HepG2 (cell line): Measurements from ENCODE around the gene COPS7B. TPM values are rescaled to one million over a fixed set of nuclear protein-coding genes. Genes with fewer than 3 reads are reported as not detected.
A peak's percentile ranks its signal among the peaks of the same experiment; 100 is the strongest.

Experiments
- ATRX ChIP-seq: sonication (generic); formaldehyde crosslinking; IDR thresholded peaks from 2 replicates; pipeline ENCODE4 v1.4.0; 2020; ENCODE audit warnings: missing genetic modification reagents, borderline replicate concordance
- CSRNP2 ChIP-seq: sonication (generic); formaldehyde crosslinking; conservative IDR thresholded peaks from 2 replicates; pipeline ENCODE4 v1.8.0; 2022; ENCODE audit warnings: low read depth, missing genetic modification reagents
- DNMT3B ChIP-seq: conservative IDR thresholded peaks from 2 replicates; pipeline ENCODE4 v1.6.1; 2016; ENCODE audit warnings: missing biosample characterization, control low read depth
- ETS1 ChIP-seq: sonication (generic); formaldehyde crosslinking; IDR thresholded peaks from 2 replicates; pipeline ENCODE4 v1.4.0; 2020; ENCODE audit warnings: missing genetic modification reagents
- FOXK1 ChIP-seq: sonication (generic); formaldehyde crosslinking; IDR thresholded peaks from 2 replicates; pipeline ENCODE4 v1.4.0; 2020; ENCODE audit warnings: low read depth, missing genetic modification reagents, borderline replicate concordance
- HINFP ChIP-seq: sonication (generic); formaldehyde crosslinking; IDR thresholded peaks from 2 replicates; pipeline ENCODE4 v1.4.0; 2020; ENCODE audit warnings: low read depth, mild to moderate bottlenecking, missing genetic modification reagents
- HNRNPK ChIP-seq: fragments of 200-400 bp; formaldehyde crosslinking; IDR thresholded peaks from 2 replicates; pipeline ENCODE4 v1.6.1; 2018; ENCODE audit warnings: low read length, low read depth, moderate library complexity, mild to moderate bottlenecking; ENCODE audit not compliant: poor library complexity, severe bottlenecking
- KAT8 ChIP-seq: IDR thresholded peaks from 2 replicates; pipeline ENCODE4 v1.6.1; 2016; ENCODE audit warnings: missing genetic modification reagents, missing compliant biosample characterization
- KLF12 ChIP-seq: sonication (generic); formaldehyde crosslinking; IDR thresholded peaks from 2 replicates; pipeline ENCODE4 v1.4.0; 2020; ENCODE audit warnings: missing genetic modification reagents, borderline replicate concordance
- KMT2A ChIP-seq: sonication (generic); formaldehyde crosslinking; IDR thresholded peaks from 2 replicates; pipeline ENCODE4 v1.4.0; 2020; ENCODE audit warnings: missing genetic modification reagents
- MIXL1 ChIP-seq: IDR thresholded peaks from 2 replicates; pipeline ENCODE4 v1.6.1; 2016
- MYNN ChIP-seq: sonication (generic); formaldehyde crosslinking; IDR thresholded peaks from 2 replicates; pipeline ENCODE4 v1.4.0; 2020; ENCODE audit warnings: mild to moderate bottlenecking, low read depth, missing genetic modification reagents
- SAP130 ChIP-seq: IDR thresholded peaks from 2 replicates; pipeline ENCODE4 v1.6.1; 2016; ENCODE audit warnings: low read depth
- SMAD9 ChIP-seq: sonication (generic); formaldehyde crosslinking; IDR thresholded peaks from 2 replicates; pipeline ENCODE4 v1.5.1; 2020; ENCODE audit warnings: mild to moderate bottlenecking, missing genetic modification reagents
- ZNF407 ChIP-seq: sonication (generic); formaldehyde crosslinking; IDR thresholded peaks from one replicate; pipeline ENCODE4 v1.5.1; 2020; ENCODE audit warnings: mild to moderate bottlenecking, missing genetic modification reagents; ENCODE audit errors: not compliant biosample characterization
- polyA plus RNA-seq, 8 experiments: library from polyadenylated mRNA; depleted of rRNA in 3 of 8; stranded (reverse) in 7 of 8; unstranded in 1 of 8; fragments of >200 nt; fragmentation: Illumina TruSeq in 4 of 8; extraction: Trizol in 4 of 8; gene quantifications; 2 replicates each; pipeline versions ENCODE4 v1.2.1 to v1.2.3, GENCODE V29; 2011 to 2016; ENCODE audit warnings: low read depth in 4 of 8, missing spikeins in 1 of 8, mixed read lengths in 1 of 8; ENCODE audit not compliant: insufficient read depth in 1 of 8
- total RNA-seq, 5 experiments: library from RNA; depleted of rRNA; stranded (reverse); fragments of >200 nt; fragmentation: Illumina TruSeq; extraction: Trizol; gene quantifications; 2 replicates each; pipeline ENCODE4 v1.2.3, GENCODE V29; 2016; ENCODE audit warnings: low read depth in 1 of 5

Gene COPS7B
- total and polyA plus RNA-seq, 2 of the 13 experiments (the other 11 are each of a cell fraction or from before 2014, with no cell fraction given): 30.6 to 62.7 TPM

GRCh38 chr2:231780123-231780908 lies 5.9 kb upstream of the COPS7B start (continued):
- TF ChIP-seq ZNF407 (CRISPR knock-in tag) (no peak), FOXK1 (CRISPR knock-in tag) (peak; percentile 28; the same call in 1 of the 2 replicates), DNMT3B (no peak), CSRNP2 (CRISPR knock-in tag) (no peak), HINFP (0 out of 2 replicates have a peak, but pooled peaks have one; percentile 31), KAT8 (CRISPR knock-in tag) (no peak), HNRNPK (no peak), MYNN (CRISPR knock-in tag) (no peak), ETS1 (CRISPR knock-in tag) (no peak), SAP130 (CRISPR knock-in tag) (peak; percentile 96), SMAD9 (CRISPR knock-in tag) (0 out of 2 replicates have a peak, but pooled peaks have one; percentile 64), MIXL1 (CRISPR knock-in tag) (no peak), KLF12 (CRISPR knock-in tag) (no peak), ATRX (CRISPR knock-in tag) (no peak), KMT2A (CRISPR knock-in tag) (peak; percentile 80; the same call in 1 of the 2 replicates)
